ENCODE results near the gene SIRT2. TPM values are rescaled to one million over a fixed set of nuclear protein-coding genes. Genes with fewer than 3 reads are reported as not detected.

Gene SIRT2
- total RNA-seq (2016; rRNA removed; fragmentation: Illumina TruSeq; extraction: Trizol), result 20.3 and 22.3 TPM in 2 replicates
- 14.3 and 15.2 TPM in 2 replicates for total RNA-seq (2016; cell fraction: cytosol; rRNA removed; fragmentation: Illumina TruSeq; extraction: Trizol; ENCODE audit: low read depth)
- total RNA-seq (2016; cell fraction: insoluble cytoplasmic fraction; rRNA removed; fragmentation: Illumina TruSeq; extraction: Trizol), result 18.1 and 20.6 TPM in 2 replicates
- total RNA-seq (2016; cell fraction: membrane; rRNA removed; fragmentation: Illumina TruSeq; extraction: Trizol), result 24.1 and 28.8 TPM in 2 replicates
- 10.5 and 13.7 TPM in 2 replicates for total RNA-seq (2016; cell fraction: nucleus; rRNA removed; fragmentation: Illumina TruSeq; extraction: Trizol)
- polyA plus RNA-seq (2011; rRNA removed), result 26.1 and 32.6 TPM in 2 replicates
- polyA plus RNA-seq (2011; cell fraction: cytosol; rRNA removed), result 20.9 and 26.0 TPM in 2 replicates
- 54.3 and 54.9 TPM in 2 replicates for polyA plus RNA-seq (2011; cell fraction: nucleus; rRNA removed)
- 17.1 and 18.5 TPM in 2 replicates for polyA plus RNA-seq (2012)
- polyA plus RNA-seq (2016; cell fraction: cytosol; fragmentation: Illumina TruSeq; extraction: Trizol; ENCODE audit: low read depth), result 19.1 and 22.5 TPM in 2 replicates
- 21.0 and 27.0 TPM in 2 replicates for polyA plus RNA-seq (2016; cell fraction: insoluble cytoplasmic fraction; fragmentation: Illumina TruSeq; extraction: Trizol; ENCODE audit: low read depth)
- polyA plus RNA-seq (2016; cell fraction: membrane; fragmentation: Illumina TruSeq; extraction: Trizol; ENCODE audit: low read depth), result 29.2 and 29.4 TPM in 2 replicates
- polyA plus RNA-seq (2016; cell fraction: nucleus; fragmentation: Illumina TruSeq; extraction: Trizol; ENCODE audit: insufficient read depth, low read depth), result 29.4 and 29.5 TPM in 2 replicates
- 15.5 and 28.6 TPM in 2 replicates for polyA minus RNA-seq (2011; rRNA and poly(A)+ RNA removed; ENCODE audit: low replicate concordance)
- 12.0 and 12.7 TPM in 2 replicates for polyA minus RNA-seq (2011; cell fraction: cytosol; rRNA and poly(A)+ RNA removed)
- polyA minus RNA-seq (2011; cell fraction: nucleus; rRNA and poly(A)+ RNA removed), result 10.3 and 11.2 TPM in 2 replicates
- Bru-seq, nascent RNA, result percentile 47 among the genes with signal in this experiment
- percentile 70 among the genes with signal in this experiment for BruChase-seq, experiment 1, labeled RNA remaining after a 6-hour chase
- BruChase-seq, experiment 2, labeled RNA remaining after a 2-hour chase, result percentile 59 among the genes with signal in this experiment
- long read RNA-seq, experiment 1, transcript SIRT2-201 (16 exons, 2,070 nt), result minor isoform, 5 of 44 reads
- long read RNA-seq, experiment 1, transcript SIRT2-204 (15 exons, 2,062 nt), result major isoform, 30 of 44 reads
- long read RNA-seq, experiment 1, partial matches to known transcripts, result 2 of 44 reads
- long read RNA-seq, experiment 1, other reads (novel, unspliced or antisense), result 7 of 44 reads
- long read RNA-seq, experiment 2, transcript SIRT2-204 (15 exons, 2,062 nt), result major isoform, 9 of 37 reads
- long read RNA-seq, experiment 2, partial matches to known transcripts, result 7 of 37 reads
- long read RNA-seq, experiment 2, other reads (novel, unspliced or antisense), result 19 of 37 reads

GRCh38 chr19:38899447-38900201 lies at the start of gene SIRT2, which contains the start of gene NFKBIB:
SIRT2 (minus strand) TSS chr19:38899618; CDS start chr19:38899521, 97 bp downstream.
NFKBIB (plus strand) TSS chr19:38899969; CDS start chr19:38900033, 64 bp downstream.
- peak within 1 kb of the TSS; percentile 73 to 87 (median 83) for H3K4me3 ChIP-seq (replicated peaks in 1 of 3; ENCODE audit: insufficient read depth in 1 of 3, low read depth in 2 of 3, low read length in 3 of 3)
- H3K79me2 ChIP-seq (ENCODE audit: insufficient read depth, low read length), result peaks cover 1% of the 10 kb centered on the region
- H4K20me1 ChIP-seq (ENCODE audit: insufficient read depth, low read length), result no peaks in the 10 kb centered on the region
- H3K4me2 ChIP-seq (ENCODE audit: low read depth, low read length), result peak within 1 kb of the TSS; percentile 94
- peak within 1 kb of the TSS; percentile 74 for H3K9ac ChIP-seq (ENCODE audit: insufficient read depth, low read depth, low read length)
- CTCF ChIA-PET (ENCODE audit: low intra/inter-chr PET ratio, low total read pairs), result no interaction called here
- peaks cover 34% of the 10 kb centered on the region for H3K4me1 ChIP-seq (ENCODE audit: insufficient read depth, low read length)
- intact Hi-C loops (cut with micrococcal nuclease; ENCODE audit: unreplicated experiment), result loop anchor here (2.0 kb wide), 1 partner anchor 49 kb away; no protein-coding TSS in a partner anchor
- WGBS (ENCODE audit: low lambda C conversion rate), result 0% methylated on average over 3 of the region's 64 CpGs
- in situ Hi-C loops (cut with HindIII; ENCODE audit: extremely low pct_ligation_motif_present, low pct_unique_long_range_greater_than_20kb), result loop anchor here (25.0 kb wide), 1 partner anchor 162 kb away; the partner anchor contains the start of gene CAPN12
- H3K36me3 ChIP-seq (replicated peaks in 1 of 2; ENCODE audit: control insufficient read depth in 1 of 2, insufficient read depth in 2 of 2, low read length in 2 of 2), result peaks cover 0 to under 1% of the 10 kb centered on the region in 2 experiments; a peak in 1 of 5 replicates
- no peaks in the 10 kb centered on the region for H3K9me3 ChIP-seq (ENCODE audit: low read length)
- ATAC-seq, result peak; percentile 95
- BruUV-seq (replicated peaks), result no TSS peak
- FAIRE-seq, result peak; percentile 96
- peak; percentile 99 for DNase-seq (ENCODE audit: low spot score)
- H2AFZ ChIP-seq (ENCODE audit: low read length), result no peak within 1 kb of the TSS
- POLR2A ChIA-PET, result interaction anchor here (0.7 to 2.5 kb wide), 16 partner anchors 18 to 281 kb away, joined by 3 to 24 read pairs (median 4); partner anchors contain the start of genes ACTN4, ECH1, EIF3K and FBXO17
- no peaks in the 10 kb centered on the region; a peak in 1 of 5 replicates for H3K27me3 ChIP-seq (ENCODE audit: control insufficient read depth in 1 of 2, insufficient read depth in 2 of 2, low read length in 2 of 2)
- peak within 1 kb of the TSS; percentile 73 for H3K27ac ChIP-seq (ENCODE audit: extremely low read length, insufficient read depth, low read length)
- TF ChIP-seq, protein P1, sequence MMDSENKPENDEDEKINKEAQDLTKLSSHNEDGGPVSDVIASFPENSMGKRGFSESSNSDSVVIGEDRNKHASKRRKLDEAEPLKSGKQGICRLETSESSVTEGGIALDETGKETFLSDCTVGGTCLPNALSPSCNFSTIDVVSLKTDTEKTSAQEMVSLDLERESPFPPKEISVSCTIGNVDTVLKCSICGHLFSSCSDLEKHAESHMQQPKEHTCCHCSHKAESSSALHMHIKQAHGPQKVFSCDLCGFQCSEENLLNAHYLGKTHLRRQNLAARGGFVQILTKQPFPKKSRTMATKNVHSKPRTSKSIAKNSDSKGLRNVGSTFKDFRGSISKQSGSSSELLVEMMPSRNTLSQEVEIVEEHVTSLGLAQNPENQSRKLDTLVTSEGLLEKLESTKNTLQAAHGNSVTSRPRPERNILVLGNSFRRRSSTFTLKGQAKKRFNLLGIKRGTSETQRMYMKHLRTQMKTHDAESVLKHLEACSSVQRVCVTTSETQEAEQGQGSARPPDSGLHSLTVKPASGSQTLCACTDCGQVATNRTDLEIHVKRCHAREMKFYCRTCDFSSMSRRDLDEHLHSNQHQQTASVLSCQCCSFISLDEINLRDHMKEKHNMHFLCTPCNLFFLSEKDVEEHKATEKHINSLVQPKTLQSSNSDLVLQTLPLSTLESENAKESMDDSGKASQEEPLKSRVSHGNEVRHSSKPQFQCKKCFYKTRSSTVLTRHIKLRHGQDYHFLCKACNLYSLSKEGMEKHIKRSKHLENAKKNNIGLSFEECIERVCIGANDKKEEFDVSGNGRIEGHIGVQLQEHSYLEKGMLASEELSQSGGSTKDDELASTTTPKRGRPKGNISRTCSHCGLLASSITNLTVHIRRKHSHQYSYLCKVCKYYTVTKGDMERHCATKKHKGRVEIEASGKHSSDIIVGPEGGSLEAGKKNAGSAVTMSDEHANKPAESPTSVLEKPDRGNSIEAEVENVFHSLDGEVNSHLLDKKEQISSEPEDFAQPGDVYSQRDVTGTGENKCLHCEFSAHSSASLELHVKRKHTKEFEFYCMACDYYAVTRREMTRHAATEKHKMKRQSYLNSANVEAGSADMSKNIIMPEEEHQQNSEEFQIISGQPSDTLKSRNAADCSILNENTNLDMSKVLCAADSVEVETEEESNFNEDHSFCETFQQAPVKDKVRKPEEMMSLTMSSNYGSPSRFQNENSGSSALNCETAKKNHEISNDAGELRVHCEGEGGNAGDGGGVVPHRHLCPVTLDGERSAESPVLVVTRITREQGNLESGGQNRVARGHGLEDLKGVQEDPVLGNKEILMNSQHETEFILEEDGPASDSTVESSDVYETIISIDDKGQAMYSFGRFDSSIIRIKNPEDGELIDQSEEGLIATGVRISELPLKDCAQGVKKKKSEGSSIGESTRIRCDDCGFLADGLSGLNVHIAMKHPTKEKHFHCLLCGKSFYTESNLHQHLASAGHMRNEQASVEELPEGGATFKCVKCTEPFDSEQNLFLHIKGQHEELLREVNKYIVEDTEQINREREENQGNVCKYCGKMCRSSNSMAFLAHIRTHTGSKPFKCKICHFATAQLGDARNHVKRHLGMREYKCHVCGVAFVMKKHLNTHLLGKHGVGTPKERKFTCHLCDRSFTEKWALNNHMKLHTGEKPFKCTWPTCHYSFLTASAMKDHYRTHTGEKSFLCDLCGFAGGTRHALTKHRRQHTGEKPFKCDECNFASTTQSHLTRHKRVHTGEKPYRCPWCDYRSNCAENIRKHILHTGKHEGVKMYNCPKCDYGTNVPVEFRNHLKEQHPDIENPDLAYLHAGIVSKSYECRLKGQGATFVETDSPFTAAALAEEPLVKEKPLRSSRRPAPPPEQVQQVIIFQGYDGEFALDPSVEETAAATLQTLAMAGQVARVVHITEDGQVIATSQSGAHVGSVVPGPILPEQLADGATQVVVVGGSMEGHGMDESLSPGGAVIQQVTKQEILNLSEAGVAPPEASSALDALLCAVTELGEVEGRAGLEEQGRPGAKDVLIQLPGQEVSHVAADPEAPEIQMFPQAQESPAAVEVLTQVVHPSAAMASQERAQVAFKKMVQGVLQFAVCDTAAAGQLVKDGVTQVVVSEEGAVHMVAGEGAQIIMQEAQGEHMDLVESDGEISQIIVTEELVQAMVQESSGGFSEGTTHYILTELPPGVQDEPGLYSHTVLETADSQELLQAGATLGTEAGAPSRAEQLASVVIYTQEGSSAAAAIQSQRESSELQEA (CRISPR knock-in tag; IDR thresholded peaks at IDR 0.05; ENCODE audit: not compliant biosample characterization), result no peak
- peak; percentile 79 for TF ChIP-seq GATAD1 (CRISPR knock-in tag; IDR thresholded peaks at IDR 0.05)
- TF ChIP-seq CEBPZ (IDR thresholded peaks at IDR 0.05; ENCODE audit: low read length), result no peak
- peak; percentile 73 for TF ChIP-seq ZNF563 (CRISPR knock-in tag; IDR thresholded peaks at IDR 0.05)

Data from HepG2 (cell line).